Nasal cavity respiratory epithelium epithelial cell of viscerocranial mucosa (primary cell): ENCODE data around the gene CYP2W1. TPM values are rescaled to one million over a fixed set of nuclear protein-coding genes. Genes with fewer than 3 reads are reported as not detected.

Experiments
- total RNA-seq: library from RNA; depleted of rRNA; stranded (reverse); fragments of >200 nt; gene quantifications from 2 replicates; pipeline ENCODE4 v1.2.3, GENCODE V29; 2014

The CYP2W1 gene, protein sequence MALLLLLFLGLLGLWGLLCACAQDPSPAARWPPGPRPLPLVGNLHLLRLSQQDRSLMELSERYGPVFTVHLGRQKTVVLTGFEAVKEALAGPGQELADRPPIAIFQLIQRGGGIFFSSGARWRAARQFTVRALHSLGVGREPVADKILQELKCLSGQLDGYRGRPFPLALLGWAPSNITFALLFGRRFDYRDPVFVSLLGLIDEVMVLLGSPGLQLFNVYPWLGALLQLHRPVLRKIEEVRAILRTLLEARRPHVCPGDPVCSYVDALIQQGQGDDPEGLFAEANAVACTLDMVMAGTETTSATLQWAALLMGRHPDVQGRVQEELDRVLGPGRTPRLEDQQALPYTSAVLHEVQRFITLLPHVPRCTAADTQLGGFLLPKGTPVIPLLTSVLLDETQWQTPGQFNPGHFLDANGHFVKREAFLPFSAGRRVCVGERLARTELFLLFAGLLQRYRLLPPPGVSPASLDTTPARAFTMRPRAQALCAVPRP
- 0.21 and 0.34 TPM in 2 replicates for total RNA-seq

DNA sequence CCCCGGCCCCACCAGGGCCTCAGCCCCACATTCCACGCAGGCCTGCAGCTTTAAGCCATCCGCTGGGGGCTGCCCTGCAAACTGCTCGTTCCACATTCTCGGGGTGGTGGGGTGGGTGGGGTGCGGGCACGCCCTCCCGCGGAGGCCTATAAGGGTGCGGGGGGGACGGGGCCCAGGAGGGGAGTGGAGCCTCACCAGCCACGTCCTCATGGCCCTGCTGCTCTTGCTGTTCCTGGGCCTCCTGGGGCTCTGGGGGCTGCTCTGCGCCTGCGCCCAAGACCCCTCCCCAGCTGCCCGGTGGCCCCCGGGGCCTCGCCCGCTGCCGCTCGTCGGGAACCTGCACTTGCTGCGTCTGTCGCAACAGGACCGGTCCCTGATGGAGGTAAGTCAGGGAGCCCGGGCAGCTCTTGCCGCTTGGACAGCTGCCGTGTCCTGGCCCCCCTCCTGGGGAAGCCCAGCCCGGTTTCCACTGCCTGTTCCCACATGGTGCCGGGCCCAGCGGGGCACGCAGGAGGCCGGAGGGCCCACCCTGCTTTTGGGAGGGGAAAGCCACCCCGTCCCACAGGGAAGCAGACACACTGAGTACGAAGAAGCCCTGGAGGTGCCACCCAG lies at the start of gene CYP2W1:
Gene CYP2W1 (plus strand): TSS at position 178 of the 612 bp plus-strand sequence. CDS start 31 bp downstream, at position 209.

DNA sequence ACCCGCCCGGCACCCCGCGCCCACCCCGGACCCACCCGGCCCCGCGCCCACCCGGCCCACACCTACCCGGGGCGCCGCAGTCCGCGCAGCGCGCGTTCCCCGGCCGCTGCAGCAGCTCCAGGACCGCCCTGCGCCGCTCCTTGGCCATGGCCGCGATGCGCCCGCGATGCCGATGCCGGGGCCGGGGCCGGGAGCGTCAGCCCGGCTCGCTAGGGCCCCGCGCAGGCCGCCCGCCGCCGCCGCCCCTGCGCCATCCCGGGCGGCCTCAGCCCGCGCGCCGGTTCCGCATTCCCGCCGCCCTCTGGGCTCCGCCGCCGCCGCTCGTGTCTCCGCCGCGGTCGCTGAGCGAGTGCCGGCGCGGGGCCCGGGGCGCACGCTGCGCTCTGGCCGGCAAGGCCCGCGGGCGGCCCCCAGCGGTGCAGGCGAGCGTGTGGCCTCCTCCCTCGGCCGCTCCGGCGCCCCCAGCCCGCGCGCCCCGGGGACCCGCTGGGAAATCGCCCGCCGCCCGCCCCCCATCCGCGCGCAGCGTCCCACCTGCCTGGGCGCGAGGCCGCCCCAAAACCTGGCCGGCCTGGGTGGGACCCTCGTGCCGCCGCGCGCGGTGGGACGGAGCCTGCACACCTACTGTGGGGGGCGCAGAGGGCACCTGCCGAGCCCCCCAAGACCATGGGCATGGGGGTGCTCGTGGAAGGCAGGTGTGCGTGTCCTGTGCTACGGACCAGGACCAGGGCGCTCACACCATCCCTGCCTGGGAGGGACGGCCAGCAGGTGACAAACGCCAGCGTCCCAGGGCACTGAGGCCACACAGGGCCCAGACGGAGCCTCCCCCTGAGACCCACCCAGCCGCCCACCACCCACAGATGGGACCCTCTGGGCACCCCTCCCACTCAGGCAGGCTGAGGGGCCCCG lies 28.4 kb upstream of the CYP2W1 start, which contains the start of gene ADAP1:
Gene ADAP1 (minus strand): TSS at position 351 of the 909 bp plus-strand sequence. CDS start 203 bp downstream, at position 148.

DNA sequence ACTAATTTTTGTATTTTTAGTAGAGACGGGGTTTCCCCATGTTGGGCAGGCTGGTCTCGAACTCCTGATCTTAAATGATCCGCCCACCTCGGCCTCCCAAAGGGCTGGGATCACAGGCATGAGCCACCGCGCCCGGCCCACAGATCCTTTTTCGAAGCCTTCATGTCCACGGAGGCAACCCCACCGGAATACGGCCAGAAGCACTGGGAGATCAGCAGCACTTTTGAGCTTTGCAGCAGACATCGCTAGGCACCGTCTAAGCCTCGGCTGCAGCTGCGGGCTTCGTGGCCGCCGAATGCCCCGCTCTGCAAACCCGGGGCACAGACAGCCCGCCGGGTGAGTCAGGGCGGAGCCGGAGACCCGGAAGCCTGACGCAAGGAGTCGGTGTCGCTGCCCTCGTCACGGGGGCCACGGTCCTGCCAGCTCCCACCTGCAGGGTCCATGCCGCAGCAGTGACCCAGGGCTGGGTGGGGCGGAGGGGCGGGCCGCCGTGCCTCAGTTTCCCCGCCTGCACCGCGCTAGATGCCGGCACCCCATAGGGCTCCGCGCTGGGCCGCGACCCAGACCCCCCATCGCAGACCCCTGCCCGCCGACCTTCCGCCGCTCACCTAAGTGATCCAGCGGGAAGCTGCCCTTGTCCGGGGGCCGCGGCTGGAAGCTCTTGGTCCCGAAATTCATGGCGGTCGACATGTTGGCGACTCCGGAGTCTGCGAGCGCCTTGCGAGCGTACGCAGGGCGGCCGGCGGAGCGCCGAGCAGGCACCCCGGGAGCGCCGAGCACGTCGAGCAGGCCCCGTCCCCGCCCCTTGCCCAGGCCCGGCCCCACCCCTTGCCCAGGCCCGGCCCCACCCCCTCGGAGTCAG lies 7.9 kb upstream of the CYP2W1 start, which contains the start of gene COX19:
Gene COX19 (minus strand): TSS at position 730 of the 862 bp plus-strand sequence. CDS start 40 bp downstream, at position 690.

Other genes starting within 250 kb of the CYP2W1 start
- 127 and 239 TPM in 2 replicates for gene SUN1, start 150.7 kb upstream of the CYP2W1 start, total RNA-seq
- 36.4 and 44.1 TPM in 2 replicates for gene GET4, start 106.6 kb upstream of the CYP2W1 start, total RNA-seq
- gene ADAP1, start 28.5 kb upstream of the CYP2W1 start, total RNA-seq = 9.9 and 43.6 TPM in 2 replicates
- gene COX19, start 7.6 kb upstream of the CYP2W1 start, total RNA-seq = 15.7 and 25.7 TPM in 2 replicates
- gene GPR146, start 61.4 kb downstream of the CYP2W1 start, total RNA-seq = 0.68 and 1.2 TPM in 2 replicates
- gene GPER1, start 104.9 kb downstream of the CYP2W1 start, total RNA-seq = under 0.01 and 0.21 TPM in 2 replicates
- 27.8 and 62.2 TPM in 2 replicates for gene ZFAND2A, start 177.0 kb downstream of the CYP2W1 start, total RNA-seq
- not detected in 2 replicates for gene UNCX, start 249.7 kb downstream of the CYP2W1 start, total RNA-seq